Activated CD8-positive, alpha-beta T cell treated with anti-CD3 and anti-CD28 coated beads for 36 hours (primary cell): ENCODE data around the gene GRWD1. TPM values are rescaled to one million over a fixed set of nuclear protein-coding genes. Genes with fewer than 3 reads are reported as not detected.

ENCODE experiments used
- ATAC-seq: fragments of 200-7000 bp; cut with Tn5 transposase; one replicate; pipeline ENCODE4 v1.10.0; 2021; ENCODE audit warnings: mild to moderate bottlenecking, moderate library complexity
- CTCF ChIA-PET: fragments of 350-600 bp; sonication (Branson Sonifier 250); formaldehyde crosslinking; loops from one replicate; lab custom pipeline; 2021; ENCODE audit warnings: antibody characterized with exemption; lab: Charles Lee
- POLR2A ChIA-PET: fragments of 350-600 bp; sonication (Branson Sonifier 250); formaldehyde crosslinking; loops from one replicate; lab custom pipeline; 2021; ENCODE audit warnings: antibody characterized with exemption; lab: Charles Lee
- DNase-seq: peaks from one replicate; pipeline ENCODE4 v3.0.0-alpha.2; 2020
- H3K27ac Mint-ChIP-seq: one replicate; pipeline ENCODE4 v1.8.0; 2021; ENCODE audit warnings: mild to moderate bottlenecking, mixed read lengths
- H3K27me3 Mint-ChIP-seq: one replicate; pipeline ENCODE4 v1.8.0; 2021; ENCODE audit warnings: mixed read lengths
- H3K36me3 Mint-ChIP-seq: one replicate; pipeline ENCODE4 v1.8.0; 2021; ENCODE audit warnings: low read depth, mixed read lengths
- H3K4me1 Mint-ChIP-seq: one replicate; pipeline ENCODE4 v1.8.0; 2021; ENCODE audit warnings: low read depth, mixed read lengths
- H3K4me3 Mint-ChIP-seq: one replicate; pipeline ENCODE4 v1.8.0; 2021; ENCODE audit warnings: mild to moderate bottlenecking, moderate library complexity, mixed read lengths
- H3K9me3 Mint-ChIP-seq: one replicate; pipeline ENCODE4 v1.8.0; 2021; ENCODE audit warnings: mixed read lengths
- CTCF ChIP-seq: fragments of 200-600 bp; IDR thresholded peaks from one replicate; pipeline ENCODE4 v1.8.0; 2022; ENCODE audit warnings: antibody characterized with exemption, mild to moderate bottlenecking
- intact Hi-C: fragments of 100-400 bp; cut with micrococcal nuclease; formaldehyde crosslinking; loops from one replicate; pipeline ENCODE4 v1.10.0; 2022
- total RNA-seq, 2 experiments: library from RNA; stranded (reverse); gene quantifications; one replicate each; pipeline ENCODE4 v1.2.3, GENCODE V29; 2021

The GRWD1 gene
- total RNA-seq, 2 experiments from 2014 or later = 49.4 to 50.1 TPM

GRCh38 chr19:48448563-48448962, 2.8 kb downstream of the GRWD1 start:
- ChIA-PET POLR2A (interaction anchor here (1.6 to 3.7 kb wide), 3 partner anchors 9 to 168 kb away, joined by 4 to 17 read pairs (median 9); no protein-coding TSS in a partner anchor), CTCF (interaction anchor here (1.3 to 1.4 kb wide), 2 partner anchors 32 to 42 kb away, joined by 3 to 4 read pairs; no protein-coding TSS in a partner anchor)
- peaks cover 7% of the 10 kb centered on the region for H3K27me3 Mint-ChIP-seq
- intact Hi-C loops = no loop called here
- ATAC-seq = no peak
- no peak for TF ChIP-seq CTCF
- peaks cover 43% of the 10 kb centered on the region for H3K36me3 Mint-ChIP-seq
- peak overlapping the region; percentile 23 for H3K27ac Mint-ChIP-seq
- no peaks in the 10 kb centered on the region for H3K9me3 Mint-ChIP-seq
- H3K4me1 Mint-ChIP-seq = peaks cover 35% of the 10 kb centered on the region
- DNase-seq = no peak
- H3K4me3 Mint-ChIP-seq = peak overlapping the region; percentile 4

GRCh38 chr19:48450441-48450840, 4.7 kb downstream of the GRWD1 start:
- CTCF ChIA-PET = no interaction called here
- no peaks in the 10 kb centered on the region for H3K9me3 Mint-ChIP-seq
- no peak for TF ChIP-seq CTCF
- POLR2A ChIA-PET = interaction anchor here (1.0 to 1.6 kb wide), 2 partner anchors 29 to 86 kb away, joined by 5 to 6 read pairs; partner anchors contain the start of genes SYNGR4 and TMEM143
- H3K4me1 Mint-ChIP-seq = peaks cover 31% of the 10 kb centered on the region
- no peaks in the 10 kb centered on the region for H3K27me3 Mint-ChIP-seq
- intact Hi-C loops = no loop called here
- ATAC-seq = no peak
- peaks cover 53% of the 10 kb centered on the region for H3K36me3 Mint-ChIP-seq
- no peak overlapping the region for H3K4me3 Mint-ChIP-seq
- DNase-seq = no peak
- H3K27ac Mint-ChIP-seq = no peak overlapping the region

- no peak for TF ChIP-seq CTCF
- DNase-seq = no peak
- peaks cover 55% of the 10 kb centered on the region for H3K36me3 Mint-ChIP-seq
- no peaks in the 10 kb centered on the region for H3K9me3 Mint-ChIP-seq
- intact Hi-C loops = no loop called here
- H3K4me3 Mint-ChIP-seq = no peak overlapping the region
- CTCF ChIA-PET = no interaction called here
- H3K4me1 Mint-ChIP-seq = peaks cover 31% of the 10 kb centered on the region
- POLR2A ChIA-PET = interaction anchor here (1.0 to 1.6 kb wide), 3 partner anchors 29 to 166 kb away, joined by 3 to 6 read pairs (median 5); partner anchors contain the start of genes SYNGR4 and TMEM143
- no peak overlapping the region for H3K27ac Mint-ChIP-seq
- no peak for ATAC-seq
- no peaks in the 10 kb centered on the region for H3K27me3 Mint-ChIP-seq
These were observed 5.1 kb downstream of the GRWD1 start for GRCh38 chr19:48450863-48451262.

- POLR2A ChIA-PET = interaction anchor here (1.0 to 1.6 kb wide), 3 partner anchors 11 to 166 kb away, joined by 3 to 5 read pairs (median 3); no protein-coding TSS in a partner anchor
- DNase-seq (no peak), ATAC-seq (no peak)
- CTCF ChIA-PET = interaction anchor here (1.7 kb wide), 1 partner anchor 38 kb away, joined by 3 read pairs; no protein-coding TSS in a partner anchor
- no peaks in the 10 kb centered on the region for H3K9me3 Mint-ChIP-seq
- no peak overlapping the region for H3K27ac Mint-ChIP-seq
- H3K36me3 Mint-ChIP-seq = peaks cover 49% of the 10 kb centered on the region
- no peak overlapping the region for H3K4me3 Mint-ChIP-seq
- no peaks in the 10 kb centered on the region for H3K27me3 Mint-ChIP-seq
- intact Hi-C loops = no loop called here
- H3K4me1 Mint-ChIP-seq = peaks cover 26% of the 10 kb centered on the region
- no peak for TF ChIP-seq CTCF
These were observed 5.8 kb downstream of the GRWD1 start for GRCh38 chr19:48451624-48452023.
